ENCODE data around the gene CD99.

DNA sequence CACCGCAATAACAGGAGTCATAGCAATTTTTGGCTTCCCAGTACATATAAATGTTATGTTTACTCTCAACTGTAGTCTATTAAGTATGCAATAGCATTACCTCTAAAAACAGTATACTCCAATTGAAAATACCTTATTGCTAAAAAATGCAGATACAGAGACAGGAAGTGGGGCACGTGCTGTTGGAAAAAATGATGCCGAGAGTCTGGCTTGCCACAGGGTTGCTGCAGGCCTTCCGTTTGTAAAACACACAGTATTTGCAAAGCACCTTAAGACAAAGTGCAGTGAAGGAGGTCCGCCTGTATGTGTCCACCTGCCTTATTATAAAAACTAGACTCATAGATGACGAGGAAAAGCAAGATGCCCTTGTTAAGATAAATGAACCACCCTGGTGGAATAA, 23.5 kb downstream of the CD99 start:
- TF ChIP-seq, protein P1, sequence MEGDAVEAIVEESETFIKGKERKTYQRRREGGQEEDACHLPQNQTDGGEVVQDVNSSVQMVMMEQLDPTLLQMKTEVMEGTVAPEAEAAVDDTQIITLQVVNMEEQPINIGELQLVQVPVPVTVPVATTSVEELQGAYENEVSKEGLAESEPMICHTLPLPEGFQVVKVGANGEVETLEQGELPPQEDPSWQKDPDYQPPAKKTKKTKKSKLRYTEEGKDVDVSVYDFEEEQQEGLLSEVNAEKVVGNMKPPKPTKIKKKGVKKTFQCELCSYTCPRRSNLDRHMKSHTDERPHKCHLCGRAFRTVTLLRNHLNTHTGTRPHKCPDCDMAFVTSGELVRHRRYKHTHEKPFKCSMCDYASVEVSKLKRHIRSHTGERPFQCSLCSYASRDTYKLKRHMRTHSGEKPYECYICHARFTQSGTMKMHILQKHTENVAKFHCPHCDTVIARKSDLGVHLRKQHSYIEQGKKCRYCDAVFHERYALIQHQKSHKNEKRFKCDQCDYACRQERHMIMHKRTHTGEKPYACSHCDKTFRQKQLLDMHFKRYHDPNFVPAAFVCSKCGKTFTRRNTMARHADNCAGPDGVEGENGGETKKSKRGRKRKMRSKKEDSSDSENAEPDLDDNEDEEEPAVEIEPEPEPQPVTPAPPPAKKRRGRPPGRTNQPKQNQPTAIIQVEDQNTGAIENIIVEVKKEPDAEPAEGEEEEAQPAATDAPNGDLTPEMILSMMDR (IDR thresholded peaks at IDR 0.05; ENCODE audit: borderline replicate concordance, extremely low read depth, low read length, poor library complexity, severe bottlenecking): no peak
- no peak for TF ChIP-seq EZH2 (IDR thresholded peaks at IDR 0.05; ENCODE audit: borderline replicate concordance, low read depth, low read length, severe bottlenecking)
